NCI-H748 (cell line): ENCODE data around the gene FADS2.
A peak's percentile ranks its signal among the peaks of the same experiment; 100 is the strongest.

Source experiments
- DNase-seq: peaks from one replicate; lab custom pipeline; 2025; ENCODE audit not compliant: unreplicated experiment; lab: John Stamatoyannopoulos, UW

Gene FADS2

GRCh38 chr11:61827571-61828378, at the start of gene FADS2:
FADS2 (plus strand) TSS chr11:61828300; CDS start chr11:61828391, 91 bp downstream.
- DNase-seq = peak; percentile 99

GRCh38 chr11:61778357-61778886, 49.7 kb upstream of the FADS2 start:
- DNase-seq = no peak

GRCh38 chr11:61778920-61779650, 49.0 kb upstream of the FADS2 start:
- no peak for DNase-seq

GRCh38 chr11:61779666-61780525, 48.2 kb upstream of the FADS2 start:
- no peak for DNase-seq

GRCh38 chr11:61780581-61781162, 47.4 kb upstream of the FADS2 start:
- no peak for DNase-seq

- DNase-seq = no peak
These were observed 46.5 kb upstream of the FADS2 start for GRCh38 chr11:61781585-61781984.

- DNase-seq = no peak
These were observed 45.8 kb upstream of the FADS2 start for GRCh38 chr11:61782299-61782698.

- no peak for DNase-seq
These were observed 45.3 kb upstream of the FADS2 start for GRCh38 chr11:61782841-61783240.

GRCh38 chr11:61783717-61784505, 44.2 kb upstream of the FADS2 start:
- DNase-seq = no peak

- DNase-seq = no peak
These were observed 43.6 kb upstream of the FADS2 start for GRCh38 chr11:61784506-61784805.

- no peak for DNase-seq
These were observed 42.2 kb upstream of the FADS2 start for GRCh38 chr11:61785837-61786402.

- peak; percentile 30 for DNase-seq
These were observed 40.1 kb upstream of the FADS2 start for GRCh38 chr11:61787928-61788491.

GRCh38 chr11:61791737-61792309, 36.3 kb upstream of the FADS2 start:
- peak; percentile 90 for DNase-seq

- DNase-seq = peak; percentile 94
These were observed 35.6 kb upstream of the FADS2 start, which contains the start of the genes FEN1 and TMEM258 for GRCh38 chr11:61792310-61793082. FEN1 (plus strand) TSS chr11:61792911; CDS start chr11:61795362, 2,451 bp downstream. TMEM258 (minus strand) TSS chr11:61792599; CDS start chr11:61792558, 41 bp downstream.

- DNase-seq = peak; percentile 44
These were observed 34.8 kb upstream of the FADS2 start for GRCh38 chr11:61793083-61793828.

GRCh38 chr11:61793829-61794204, 34.3 kb upstream of the FADS2 start:
- no peak for DNase-seq

GRCh38 chr11:61794579-61794978, 33.5 kb upstream of the FADS2 start:
- DNase-seq = no peak
